ENCODE data around the gene SUMO4.

The SUMO4 gene

GRCh38 chr6:149371154-149371553 is 28.9 kb upstream of the SUMO4 start:
- Histone ChIP-seq H2BK12ac (ENCODE audit: low read length) (no peak overlapping the region), H4K91ac (ENCODE audit: low read depth, low read length, poor library complexity) (no peak overlapping the region), H3K36me3 (replicated peaks in 1 of 2; ENCODE audit: control insufficient read depth in 2 of 2, insufficient read depth in 2 of 2, low read length in 2 of 2) (peaks cover 2 to 57% of the 10 kb centered on the region in 2 donors), H3K18ac (ENCODE audit: low read length) (no peak overlapping the region), H3K9me3 (replicated peaks in 1 of 2; ENCODE audit: control insufficient read depth in 2 of 2, insufficient read depth in 1 of 2, low read depth in 1 of 2, low read length in 2 of 2) (no peaks in the 10 kb centered on the region), H3K27ac (replicated peaks; ENCODE audit: low read length) (no peak overlapping the region), H3K14ac (ENCODE audit: low read length) (no peak overlapping the region), H3K4ac (ENCODE audit: low read length) (no peak overlapping the region), H3K79me1 (ENCODE audit: low read depth, low read length) (no peaks in the 10 kb centered on the region), H3K4me3 (ENCODE audit: low read length in 2 of 2) (no peak overlapping the region), H3K23ac (ENCODE audit: low read depth, low read length, poor library complexity) (no peak overlapping the region), H4K8ac (ENCODE audit: low read depth, low read length) (no peak overlapping the region), H3K9ac (ENCODE audit: low read depth, low read length, poor library complexity) (no peak overlapping the region), H2AFZ (ENCODE audit: low read length) (no peak overlapping the region), H2BK15ac (ENCODE audit: low read length) (no peak overlapping the region), H3K4me1 (ENCODE audit: control insufficient read depth in 2 of 2, insufficient read depth in 1 of 2, low read depth in 1 of 2, low read length in 2 of 2) (no peaks in the 10 kb centered on the region), H2BK5ac (ENCODE audit: low read length) (no peak overlapping the region), H3K27me3 (ENCODE audit: control insufficient read depth in 3 of 3, insufficient read depth in 3 of 3, low read depth in 1 of 3, low read length in 3 of 3) (no peaks in the 10 kb centered on the region), H3K4me2 (ENCODE audit: insufficient read depth, low read length, poor library complexity, severe bottlenecking) (no peak overlapping the region), H2AK5ac (ENCODE audit: low read depth, low read length) (no peak overlapping the region), H2BK120ac (ENCODE audit: low read depth, low read length) (no peak overlapping the region)
- no peak for DNase-seq (ENCODE audit: low spot score)

- no peak overlapping the region for H2BK15ac ChIP-seq (ENCODE audit: low read length)
- no peak overlapping the region for H2BK5ac ChIP-seq (ENCODE audit: low read length)
- H2AK5ac ChIP-seq (ENCODE audit: low read depth, low read length): no peak overlapping the region
- no peak overlapping the region for H2BK12ac ChIP-seq (ENCODE audit: low read length)
- no peak overlapping the region for H3K4me3 ChIP-seq (ENCODE audit: low read length in 2 of 2)
- H3K27me3 ChIP-seq (ENCODE audit: control insufficient read depth in 3 of 3, insufficient read depth in 3 of 3, low read depth in 1 of 3, low read length in 3 of 3): no peaks in the 10 kb centered on the region
- no peak overlapping the region for H3K4me2 ChIP-seq (ENCODE audit: insufficient read depth, low read length, poor library complexity, severe bottlenecking)
- no CpG with 5 or more reads among the region's 2 CpGs for WGBS, 2 donors (ENCODE audit: extremely low coverage in 2 of 2, insufficient read length in 2 of 2, insufficient replicate concordance in 1 of 2)
- no peak for DNase-seq (ENCODE audit: low spot score)
- no peaks in the 10 kb centered on the region for H3K79me1 ChIP-seq (ENCODE audit: low read depth, low read length)
- H3K9ac ChIP-seq (ENCODE audit: low read depth, low read length, poor library complexity): no peak overlapping the region
- H4K8ac ChIP-seq (ENCODE audit: low read depth, low read length): no peak overlapping the region
- no peak overlapping the region for H4K91ac ChIP-seq (ENCODE audit: low read depth, low read length, poor library complexity)
- H3K18ac ChIP-seq (ENCODE audit: low read length): no peak overlapping the region
- H3K4ac ChIP-seq (ENCODE audit: low read length): no peak overlapping the region
- no peaks in the 10 kb centered on the region for H3K9me3 ChIP-seq (replicated peaks in 1 of 2; ENCODE audit: control insufficient read depth in 2 of 2, insufficient read depth in 1 of 2, low read depth in 1 of 2, low read length in 2 of 2)
- H3K27ac ChIP-seq (replicated peaks; ENCODE audit: low read length): no peak overlapping the region
- no peak overlapping the region for H3K23ac ChIP-seq (ENCODE audit: low read depth, low read length, poor library complexity)
- H2AFZ ChIP-seq (ENCODE audit: low read length): no peak overlapping the region
- H3K4me1 ChIP-seq (ENCODE audit: control insufficient read depth in 2 of 2, insufficient read depth in 1 of 2, low read depth in 1 of 2, low read length in 2 of 2): no peaks in the 10 kb centered on the region
- no peak overlapping the region for H3K14ac ChIP-seq (ENCODE audit: low read length)
- peaks cover 2 to 57% of the 10 kb centered on the region in 2 donors for H3K36me3 ChIP-seq (replicated peaks in 1 of 2; ENCODE audit: control insufficient read depth in 2 of 2, insufficient read depth in 2 of 2, low read length in 2 of 2)
- no peak overlapping the region for H2BK120ac ChIP-seq (ENCODE audit: low read depth, low read length)
These were observed 28.0 kb upstream of the SUMO4 start for GRCh38 chr6:149372062-149372461.

GRCh38 chr6:149373511-149373910 is 26.6 kb upstream of the SUMO4 start:
- H3K36me3 ChIP-seq (replicated peaks in 1 of 2; ENCODE audit: control insufficient read depth in 2 of 2, insufficient read depth in 2 of 2, low read length in 2 of 2): peaks cover 8 to 67% of the 10 kb centered on the region in 2 donors
- H2AK5ac ChIP-seq (ENCODE audit: low read depth, low read length): no peak overlapping the region
- no peak overlapping the region for H2BK15ac ChIP-seq (ENCODE audit: low read length)
- no peaks in the 10 kb centered on the region for H3K79me1 ChIP-seq (ENCODE audit: low read depth, low read length)
- no peak for DNase-seq (ENCODE audit: low spot score)
- H3K27me3 ChIP-seq (ENCODE audit: control insufficient read depth in 3 of 3, insufficient read depth in 3 of 3, low read depth in 1 of 3, low read length in 3 of 3): no peaks in the 10 kb centered on the region
- no peak overlapping the region for H2AFZ ChIP-seq (ENCODE audit: low read length)
- H3K4me2 ChIP-seq (ENCODE audit: insufficient read depth, low read length, poor library complexity, severe bottlenecking): no peak overlapping the region
- no peak overlapping the region for H3K18ac ChIP-seq (ENCODE audit: low read length)
- no peak overlapping the region for H3K9ac ChIP-seq (ENCODE audit: low read depth, low read length, poor library complexity)
- no peak overlapping the region for H3K23ac ChIP-seq (ENCODE audit: low read depth, low read length, poor library complexity)
- no peak overlapping the region for H3K27ac ChIP-seq (replicated peaks; ENCODE audit: low read length)
- no peak overlapping the region for H3K4ac ChIP-seq (ENCODE audit: low read length)
- H3K9me3 ChIP-seq (replicated peaks in 1 of 2; ENCODE audit: control insufficient read depth in 2 of 2, insufficient read depth in 1 of 2, low read depth in 1 of 2, low read length in 2 of 2): peaks cover 0 to 11% of the 10 kb centered on the region in 2 donors
- no peaks in the 10 kb centered on the region for H3K4me1 ChIP-seq (ENCODE audit: control insufficient read depth in 2 of 2, insufficient read depth in 1 of 2, low read depth in 1 of 2, low read length in 2 of 2)
- H2BK120ac ChIP-seq (ENCODE audit: low read depth, low read length): no peak overlapping the region
- H4K91ac ChIP-seq (ENCODE audit: low read depth, low read length, poor library complexity): no peak overlapping the region
- H2BK12ac ChIP-seq (ENCODE audit: low read length): no peak overlapping the region
- no peak overlapping the region for H2BK5ac ChIP-seq (ENCODE audit: low read length)
- no peak overlapping the region for H3K14ac ChIP-seq (ENCODE audit: low read length)
- H4K8ac ChIP-seq (ENCODE audit: low read depth, low read length): no peak overlapping the region
- H3K4me3 ChIP-seq (ENCODE audit: low read length in 2 of 2): no peak overlapping the region
- no CpG with 5 or more reads among the region's 2 CpGs for WGBS, 2 donors (ENCODE audit: extremely low coverage in 2 of 2, insufficient read length in 2 of 2, insufficient replicate concordance in 1 of 2)

- Histone ChIP-seq H3K4ac (ENCODE audit: low read length) (no peak overlapping the region), H3K14ac (ENCODE audit: low read length) (no peak overlapping the region), H2AFZ (ENCODE audit: low read length) (no peak overlapping the region), H3K27ac (replicated peaks; ENCODE audit: low read length) (no peak overlapping the region), H2BK120ac (ENCODE audit: low read depth, low read length) (no peak overlapping the region), H3K18ac (ENCODE audit: low read length) (no peak overlapping the region), H3K4me2 (ENCODE audit: insufficient read depth, low read length, poor library complexity, severe bottlenecking) (no peak overlapping the region), H2BK12ac (ENCODE audit: low read length) (no peak overlapping the region), H3K23ac (ENCODE audit: low read depth, low read length, poor library complexity) (no peak overlapping the region), H3K4me1 (ENCODE audit: control insufficient read depth in 2 of 2, insufficient read depth in 1 of 2, low read depth in 1 of 2, low read length in 2 of 2) (no peaks in the 10 kb centered on the region), H2BK15ac (ENCODE audit: low read length) (no peak overlapping the region), H2AK5ac (ENCODE audit: low read depth, low read length) (no peak overlapping the region), H3K79me1 (ENCODE audit: low read depth, low read length) (peaks cover 1% of the 10 kb centered on the region), H2BK5ac (ENCODE audit: low read length) (no peak overlapping the region), H3K27me3 (ENCODE audit: control insufficient read depth in 3 of 3, insufficient read depth in 3 of 3, low read depth in 1 of 3, low read length in 3 of 3) (no peaks in the 10 kb centered on the region), H4K8ac (ENCODE audit: low read depth, low read length) (no peak overlapping the region), H3K9me3 (replicated peaks in 1 of 2; ENCODE audit: control insufficient read depth in 2 of 2, insufficient read depth in 1 of 2, low read depth in 1 of 2, low read length in 2 of 2) (peaks cover 2 to 19% of the 10 kb centered on the region in 2 donors), H3K4me3 (ENCODE audit: low read length in 2 of 2) (no peak overlapping the region), H3K9ac (ENCODE audit: low read depth, low read length, poor library complexity) (no peak overlapping the region), H4K91ac (ENCODE audit: low read depth, low read length, poor library complexity) (no peak overlapping the region), H3K36me3 (replicated peaks in 1 of 2; ENCODE audit: control insufficient read depth in 2 of 2, insufficient read depth in 2 of 2, low read length in 2 of 2) (peaks cover 26 to 71% of the 10 kb centered on the region in 2 donors)
- no peak for DNase-seq (ENCODE audit: low spot score)
- no CpG with 5 or more reads among the region's 3 CpGs for WGBS, 2 donors (ENCODE audit: extremely low coverage in 2 of 2, insufficient read length in 2 of 2, insufficient replicate concordance in 1 of 2)
These were observed 20.1 kb upstream of the SUMO4 start for GRCh38 chr6:149379977-149380376.
